ENCODE data around the gene TRIP13.
"Not testable (repeated sequence)": the region's sequence is repeated elsewhere in the genome, so short reads cannot be mapped to it uniquely, and the experiment has no call there.

DNA sequence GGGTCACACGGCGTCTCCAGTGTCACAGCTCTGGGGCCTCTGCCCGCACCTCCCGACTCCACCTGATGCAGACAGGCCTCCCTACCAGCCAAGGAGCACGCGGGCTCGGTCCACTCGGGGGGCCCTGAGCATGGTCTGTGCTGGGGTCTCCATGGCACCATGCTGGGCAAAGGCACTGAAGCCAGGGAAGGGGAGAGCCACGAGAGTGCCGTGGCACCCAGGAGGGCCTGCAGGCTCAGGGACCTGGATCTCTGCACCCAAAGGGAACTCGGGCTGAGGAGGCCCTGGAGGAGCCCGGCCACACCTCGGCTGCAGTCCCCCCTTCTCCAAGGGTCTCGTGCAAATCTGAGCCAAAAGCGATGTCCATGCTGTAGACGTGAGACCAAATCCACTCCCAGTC is 48.3 kb upstream of the TRIP13 start:
- not testable (repeated sequence) for TF ChIP-seq POLR2A, POLR2AphosphoS5 (IDR thresholded peaks at IDR 0.05)
- TF ChIP-seq, protein P1, sequence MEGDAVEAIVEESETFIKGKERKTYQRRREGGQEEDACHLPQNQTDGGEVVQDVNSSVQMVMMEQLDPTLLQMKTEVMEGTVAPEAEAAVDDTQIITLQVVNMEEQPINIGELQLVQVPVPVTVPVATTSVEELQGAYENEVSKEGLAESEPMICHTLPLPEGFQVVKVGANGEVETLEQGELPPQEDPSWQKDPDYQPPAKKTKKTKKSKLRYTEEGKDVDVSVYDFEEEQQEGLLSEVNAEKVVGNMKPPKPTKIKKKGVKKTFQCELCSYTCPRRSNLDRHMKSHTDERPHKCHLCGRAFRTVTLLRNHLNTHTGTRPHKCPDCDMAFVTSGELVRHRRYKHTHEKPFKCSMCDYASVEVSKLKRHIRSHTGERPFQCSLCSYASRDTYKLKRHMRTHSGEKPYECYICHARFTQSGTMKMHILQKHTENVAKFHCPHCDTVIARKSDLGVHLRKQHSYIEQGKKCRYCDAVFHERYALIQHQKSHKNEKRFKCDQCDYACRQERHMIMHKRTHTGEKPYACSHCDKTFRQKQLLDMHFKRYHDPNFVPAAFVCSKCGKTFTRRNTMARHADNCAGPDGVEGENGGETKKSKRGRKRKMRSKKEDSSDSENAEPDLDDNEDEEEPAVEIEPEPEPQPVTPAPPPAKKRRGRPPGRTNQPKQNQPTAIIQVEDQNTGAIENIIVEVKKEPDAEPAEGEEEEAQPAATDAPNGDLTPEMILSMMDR (IDR thresholded peaks at IDR 0.05 in 8 of 11, conservative IDR thresholded peaks at IDR 0.05 in 3 of 11): not testable (repeated sequence)

Measured in spleen (tissue), 7 donors.